K562 (cell line): ENCODE results near the gene LTO1. TPM values are rescaled to one million over a fixed set of nuclear protein-coding genes. Genes with fewer than 3 reads are reported as not detected.

Experiments used
- BMI1 ChIP-seq: fragments of 150-350 bp; IDR thresholded peaks from 2 replicates; pipeline ENCODE4 v1.6.1; 2014; ENCODE audit warnings: low read length
- ELF4 ChIP-seq: fragments of 450-650 bp; formaldehyde crosslinking; IDR thresholded peaks from 2 replicates; pipeline ENCODE4 v1.4.0; 2022; ENCODE audit warnings: missing genetic modification characterization
- GATAD2B ChIP-seq: fragments of 450-650 bp; IDR thresholded peaks from 2 replicates; pipeline ENCODE4 v1.6.1; 2017; ENCODE audit warnings: mild to moderate bottlenecking, borderline replicate concordance
- HMG20B ChIP-seq: fragments of 250-450 bp; sonication (Bioruptor Pico); IDR thresholded peaks from 2 replicates; pipeline ENCODE4 v1.5.0; 2021; ENCODE audit warnings: mild to moderate bottlenecking
- NUFIP1 ChIP-seq: fragments of 450-650 bp; IDR thresholded peaks from 2 replicates; pipeline ENCODE4 v1.6.1; 2018; ENCODE audit not compliant: partially characterized antibody
- PML ChIP-seq: IDR thresholded peaks from 2 replicates; pipeline ENCODE4 v1.6.1; 2012; ENCODE audit warnings: low read length, inconsistent platforms
- RNF2 ChIP-seq: sonication (generic); IDR thresholded peaks from 2 replicates; pipeline ENCODE4 v1.6.1; 2016
- SMC3 ChIP-seq: conservative IDR thresholded peaks from 2 replicates; pipeline ENCODE4 v1.6.1; 2011; ENCODE audit warnings: low read depth, low read length, improper control_type of control experiment; ENCODE audit not compliant: insufficient read depth
- TAF1 ChIP-seq: IDR thresholded peaks from 2 replicates; pipeline ENCODE4 v1.6.1; 2011; ENCODE audit warnings: mild to moderate bottlenecking, low read length, moderate library complexity; ENCODE audit not compliant: insufficient read depth, control insufficient read depth, severe bottlenecking; ENCODE audit errors: extremely low read depth
- ZNF232 ChIP-seq: sonication (generic); formaldehyde crosslinking; IDR thresholded peaks from 2 replicates; pipeline ENCODE4 v1.8.0; 2022; ENCODE audit warnings: mild to moderate bottlenecking, missing genetic modification reagents
- ZNF589 ChIP-seq: fragments of 200-800 bp; sonication (Bioruptor generic); IDR thresholded peaks from 2 replicates; pipeline ENCODE4 v1.6.1; 2016; ENCODE audit warnings: low read depth, missing genetic modification characterization, missing compliant biosample characterization
- polyA plus RNA-seq, 8 experiments: library from polyadenylated mRNA; depleted of rRNA in 4 of 8; stranded (reverse) in 5 of 8; unstranded in 3 of 8; fragments of >200 nt; fragmentation: Nextera tagmentation in 2 of 8; fragmentation: Illumina TruSeq in 1 of 8; extraction: Ambion mirVana in 2 of 8; extraction: Trizol in 1 of 8; gene quantifications; 2 replicates each; pipeline versions ENCODE4 v1.2.1 to v1.2.3, GENCODE V29; 2011 to 2014; ENCODE audit warnings: inconsistent platforms in 1 of 8, missing spikeins in 1 of 8
- total RNA-seq, 7 experiments: library from RNA; depleted of rRNA in 6 of 7; stranded (reverse); fragments of >200 nt in 6 of 7; fragmentation: Illumina TruSeq in 2 of 7; extraction: Trizol in 2 of 7; gene quantifications; 2 replicates each; pipeline versions ENCODE4 v1.2.1 to v1.2.3, GENCODE V29; 2011 to 2021; ENCODE audit warnings: low replicate concordance in 1 of 7
- TF ChIP-seq, protein P1 (sequence below): fragments of 450-650 bp; formaldehyde crosslinking; IDR thresholded peaks from 2 replicates; pipeline ENCODE4 v1.4.0; 2020; ENCODE audit warnings: mild to moderate bottlenecking, moderate library complexity
- TF ChIP-seq, protein P2 (sequence below): sonication (generic); formaldehyde crosslinking; IDR thresholded peaks from 2 replicates; pipeline ENCODE4 v1.8.0; 2022; ENCODE audit warnings: mild to moderate bottlenecking, low read depth, missing genetic modification reagents
- TF ChIP-seq, protein P3 (sequence below), 2 experiments: IDR thresholded peaks; 2 replicates each; pipeline ENCODE4 v1.6.1; 2011; ENCODE audit warnings: borderline replicate concordance in 1 of 2, control low read depth in 1 of 2, low read depth in 1 of 2, low read length in 1 of 2, mild to moderate bottlenecking in 1 of 2, mixed read lengths in 1 of 2, moderate library complexity in 1 of 2; ENCODE audit not compliant: insufficient read depth in 1 of 2, insufficient read length in 1 of 2, poor library complexity in 1 of 2, severe bottlenecking in 1 of 2; ENCODE audit errors: extremely low read depth in 1 of 2
- TF ChIP-seq, protein P4 (sequence below): fragments of 250-450 bp; sonication (Bioruptor Pico); IDR thresholded peaks from 2 replicates; pipeline ENCODE4 v1.5.0; 2022; ENCODE audit warnings: mild to moderate bottlenecking
- TF ChIP-seq, protein P5 (sequence below): sonication (generic); formaldehyde crosslinking; IDR thresholded peaks from 2 replicates; pipeline ENCODE4 v1.8.0; 2022; ENCODE audit warnings: mild to moderate bottlenecking, missing genetic modification reagents

The LTO1 gene
- total and polyA plus RNA-seq, 9 of the 15 experiments (the other 6 are each of a cell fraction or from before 2014, with no cell fraction given): 2.6 to 43.4 (median 19.1) TPM

DNA sequence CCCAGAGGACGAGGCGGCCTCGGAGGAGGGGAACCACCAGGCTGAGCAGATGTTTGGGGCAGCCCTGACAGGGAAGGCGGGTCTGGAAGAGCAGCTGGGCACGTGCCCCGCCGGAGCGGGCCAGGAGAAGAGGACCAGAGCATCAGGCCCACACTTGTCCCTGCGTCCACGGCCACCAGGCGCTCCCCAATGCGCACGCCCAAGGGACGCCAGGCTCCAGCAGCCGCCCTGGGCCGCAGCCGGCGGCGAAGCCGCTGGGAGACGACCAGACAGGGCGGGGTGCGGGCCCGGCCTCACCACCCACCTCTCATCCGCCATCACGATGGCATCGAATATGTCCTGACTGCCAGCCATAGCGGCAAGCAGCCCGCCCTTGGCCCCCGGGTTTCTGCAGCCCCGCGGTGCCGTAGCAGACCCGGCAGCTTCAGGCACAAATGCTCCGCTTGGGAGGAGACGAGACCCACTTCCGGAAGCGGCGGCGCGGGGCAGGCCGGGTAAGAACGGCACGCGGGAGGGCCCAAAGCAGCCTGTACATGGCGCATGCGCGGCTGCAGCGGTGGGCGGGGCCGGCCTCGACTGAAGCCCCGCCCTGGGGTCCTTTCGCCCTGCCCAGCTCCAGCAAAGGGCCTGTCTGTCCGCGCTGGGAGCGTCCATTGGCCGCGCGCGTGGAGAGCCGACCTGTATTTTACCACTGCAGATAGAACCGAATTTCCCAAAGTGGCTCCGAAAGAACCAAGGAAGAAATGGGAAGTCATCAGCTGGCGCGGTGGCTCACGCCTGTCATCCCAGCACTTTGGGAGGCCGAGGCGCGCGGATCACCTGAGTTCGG is at the start of gene LTO1 (continued):
- TF ChIP-seq TAF1 (peak; percentile 77), ZNF589 (0 out of 2 replicates have a peak, but pooled peaks have one; percentile 15), NUFIP1 (no peak), ELF4 (CRISPR knock-in tag) (no peak), BMI1 (no peak), PML (peak; percentile 70), HMG20B (CRISPR knock-in tag) (no peak), RNF2 (no peak), GATAD2B (no peak), SMC3 (no peak), ZNF232 (CRISPR knock-in tag) (no peak; the same call in 1 of the 2 replicates)
- TF ChIP-seq, protein P1, sequence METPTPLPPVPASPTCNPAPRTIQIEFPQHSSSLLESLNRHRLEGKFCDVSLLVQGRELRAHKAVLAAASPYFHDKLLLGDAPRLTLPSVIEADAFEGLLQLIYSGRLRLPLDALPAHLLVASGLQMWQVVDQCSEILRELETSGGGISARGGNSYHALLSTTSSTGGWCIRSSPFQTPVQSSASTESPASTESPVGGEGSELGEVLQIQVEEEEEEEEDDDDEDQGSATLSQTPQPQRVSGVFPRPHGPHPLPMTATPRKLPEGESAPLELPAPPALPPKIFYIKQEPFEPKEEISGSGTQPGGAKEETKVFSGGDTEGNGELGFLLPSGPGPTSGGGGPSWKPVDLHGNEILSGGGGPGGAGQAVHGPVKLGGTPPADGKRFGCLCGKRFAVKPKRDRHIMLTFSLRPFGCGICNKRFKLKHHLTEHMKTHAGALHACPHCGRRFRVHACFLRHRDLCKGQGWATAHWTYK (CRISPR knock-in tag): no peak
- TF ChIP-seq, protein P2, sequence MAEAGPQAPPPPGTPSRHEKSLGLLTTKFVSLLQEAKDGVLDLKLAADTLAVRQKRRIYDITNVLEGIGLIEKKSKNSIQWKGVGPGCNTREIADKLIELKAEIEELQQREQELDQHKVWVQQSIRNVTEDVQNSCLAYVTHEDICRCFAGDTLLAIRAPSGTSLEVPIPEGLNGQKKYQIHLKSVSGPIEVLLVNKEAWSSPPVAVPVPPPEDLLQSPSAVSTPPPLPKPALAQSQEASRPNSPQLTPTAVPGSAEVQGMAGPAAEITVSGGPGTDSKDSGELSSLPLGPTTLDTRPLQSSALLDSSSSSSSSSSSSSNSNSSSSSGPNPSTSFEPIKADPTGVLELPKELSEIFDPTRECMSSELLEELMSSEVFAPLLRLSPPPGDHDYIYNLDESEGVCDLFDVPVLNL (CRISPR knock-in tag): no peak
- TF ChIP-seq, protein P3, sequence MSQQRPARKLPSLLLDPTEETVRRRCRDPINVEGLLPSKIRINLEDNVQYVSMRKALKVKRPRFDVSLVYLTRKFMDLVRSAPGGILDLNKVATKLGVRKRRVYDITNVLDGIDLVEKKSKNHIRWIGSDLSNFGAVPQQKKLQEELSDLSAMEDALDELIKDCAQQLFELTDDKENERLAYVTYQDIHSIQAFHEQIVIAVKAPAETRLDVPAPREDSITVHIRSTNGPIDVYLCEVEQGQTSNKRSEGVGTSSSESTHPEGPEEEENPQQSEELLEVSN (IDR thresholded peaks at IDR 0.05; ENCODE audit: borderline replicate concordance in 1 of 2, extremely low read depth in 1 of 2, insufficient read depth in 1 of 2, insufficient read length in 1 of 2, low read depth in 1 of 2, low read length in 1 of 2, poor library complexity in 1 of 2, severe bottlenecking in 1 of 2): peak; percentile 54 to 55
- TF ChIP-seq, protein P4, sequence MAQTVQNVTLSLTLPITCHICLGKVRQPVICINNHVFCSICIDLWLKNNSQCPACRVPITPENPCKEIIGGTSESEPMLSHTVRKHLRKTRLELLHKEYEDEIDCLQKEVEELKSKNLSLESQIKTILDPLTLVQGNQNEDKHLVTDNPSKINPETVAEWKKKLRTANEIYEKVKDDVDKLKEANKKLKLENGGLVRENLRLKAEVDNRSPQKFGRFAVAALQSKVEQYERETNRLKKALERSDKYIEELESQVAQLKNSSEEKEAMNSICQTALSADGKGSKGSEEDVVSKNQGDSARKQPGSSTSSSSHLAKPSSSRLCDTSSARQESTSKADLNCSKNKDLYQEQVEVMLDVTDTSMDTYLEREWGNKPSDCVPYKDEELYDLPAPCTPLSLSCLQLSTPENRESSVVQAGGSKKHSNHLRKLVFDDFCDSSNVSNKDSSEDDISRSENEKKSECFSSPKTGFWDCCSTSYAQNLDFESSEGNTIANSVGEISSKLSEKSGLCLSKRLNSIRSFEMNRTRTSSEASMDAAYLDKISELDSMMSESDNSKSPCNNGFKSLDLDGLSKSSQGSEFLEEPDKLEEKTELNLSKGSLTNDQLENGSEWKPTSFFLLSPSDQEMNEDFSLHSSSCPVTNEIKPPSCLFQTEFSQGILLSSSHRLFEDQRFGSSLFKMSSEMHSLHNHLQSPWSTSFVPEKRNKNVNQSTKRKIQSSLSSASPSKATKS (CRISPR knock-in tag): no peak
- TF ChIP-seq, protein P5, sequence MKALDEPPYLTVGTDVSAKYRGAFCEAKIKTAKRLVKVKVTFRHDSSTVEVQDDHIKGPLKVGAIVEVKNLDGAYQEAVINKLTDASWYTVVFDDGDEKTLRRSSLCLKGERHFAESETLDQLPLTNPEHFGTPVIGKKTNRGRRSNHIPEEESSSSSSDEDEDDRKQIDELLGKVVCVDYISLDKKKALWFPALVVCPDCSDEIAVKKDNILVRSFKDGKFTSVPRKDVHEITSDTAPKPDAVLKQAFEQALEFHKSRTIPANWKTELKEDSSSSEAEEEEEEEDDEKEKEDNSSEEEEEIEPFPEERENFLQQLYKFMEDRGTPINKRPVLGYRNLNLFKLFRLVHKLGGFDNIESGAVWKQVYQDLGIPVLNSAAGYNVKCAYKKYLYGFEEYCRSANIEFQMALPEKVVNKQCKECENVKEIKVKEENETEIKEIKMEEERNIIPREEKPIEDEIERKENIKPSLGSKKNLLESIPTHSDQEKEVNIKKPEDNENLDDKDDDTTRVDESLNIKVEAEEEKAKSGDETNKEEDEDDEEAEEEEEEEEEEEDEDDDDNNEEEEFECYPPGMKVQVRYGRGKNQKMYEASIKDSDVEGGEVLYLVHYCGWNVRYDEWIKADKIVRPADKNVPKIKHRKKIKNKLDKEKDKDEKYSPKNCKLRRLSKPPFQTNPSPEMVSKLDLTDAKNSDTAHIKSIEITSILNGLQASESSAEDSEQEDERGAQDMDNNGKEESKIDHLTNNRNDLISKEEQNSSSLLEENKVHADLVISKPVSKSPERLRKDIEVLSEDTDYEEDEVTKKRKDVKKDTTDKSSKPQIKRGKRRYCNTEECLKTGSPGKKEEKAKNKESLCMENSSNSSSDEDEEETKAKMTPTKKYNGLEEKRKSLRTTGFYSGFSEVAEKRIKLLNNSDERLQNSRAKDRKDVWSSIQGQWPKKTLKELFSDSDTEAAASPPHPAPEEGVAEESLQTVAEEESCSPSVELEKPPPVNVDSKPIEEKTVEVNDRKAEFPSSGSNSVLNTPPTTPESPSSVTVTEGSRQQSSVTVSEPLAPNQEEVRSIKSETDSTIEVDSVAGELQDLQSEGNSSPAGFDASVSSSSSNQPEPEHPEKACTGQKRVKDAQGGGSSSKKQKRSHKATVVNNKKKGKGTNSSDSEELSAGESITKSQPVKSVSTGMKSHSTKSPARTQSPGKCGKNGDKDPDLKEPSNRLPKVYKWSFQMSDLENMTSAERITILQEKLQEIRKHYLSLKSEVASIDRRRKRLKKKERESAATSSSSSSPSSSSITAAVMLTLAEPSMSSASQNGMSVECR: peak; percentile 82
